NCI-H2081 treated with DMSO at 0.1 percent for 48 hours (cell line): ENCODE results near the gene WNK1.
A peak's percentile ranks its signal among the peaks of the same experiment; 100 is the strongest.
"Not testable (repeated sequence)": the region's sequence is repeated elsewhere in the genome, so short reads cannot be mapped to it uniquely, and the experiment has no call there.

Experiments
- DNase-seq: peaks from one replicate; lab custom pipeline; 2025; lab: John Stamatoyannopoulos, UW

The WNK1 gene

DNA sequence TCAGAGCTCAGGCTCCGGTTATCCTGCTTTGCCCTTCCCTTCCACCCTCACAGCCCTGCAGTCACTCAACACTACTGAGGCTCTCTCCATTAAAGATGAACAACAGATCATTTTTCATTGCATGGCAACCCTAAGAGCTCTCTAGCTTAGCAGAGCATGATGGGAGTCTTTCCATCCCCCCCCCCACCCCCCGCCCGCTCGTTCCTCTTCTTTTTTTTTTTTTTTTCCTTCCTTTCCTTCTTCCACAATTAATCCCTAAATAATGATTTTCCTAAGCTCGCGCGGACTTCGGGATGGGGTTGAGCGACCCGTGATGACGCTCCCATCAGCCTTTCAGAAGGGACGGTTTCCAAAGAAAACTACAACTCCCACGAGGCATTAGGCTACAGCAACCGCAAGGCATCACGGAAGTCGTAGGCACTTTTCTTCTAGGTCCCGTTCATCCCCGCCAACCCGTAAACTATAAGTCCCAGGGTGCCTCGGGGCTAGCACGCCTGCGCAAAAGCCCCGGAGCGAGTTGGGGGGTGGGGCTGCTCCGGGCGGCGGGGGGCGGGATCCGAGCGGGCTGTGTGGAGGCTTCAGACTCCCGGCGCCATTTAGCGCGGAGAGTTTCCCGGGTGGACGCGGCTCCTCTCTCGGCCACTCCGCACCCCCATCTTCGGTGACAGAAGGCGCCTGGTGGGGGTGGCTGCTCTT, at the start of gene WNK1:
WNK1 (plus strand) TSS at position 581 of the 696 bp plus-strand sequence. CDS start 987 bp downstream, outside the sequence.
- peak; percentile 97 for DNase-seq

DNA sequence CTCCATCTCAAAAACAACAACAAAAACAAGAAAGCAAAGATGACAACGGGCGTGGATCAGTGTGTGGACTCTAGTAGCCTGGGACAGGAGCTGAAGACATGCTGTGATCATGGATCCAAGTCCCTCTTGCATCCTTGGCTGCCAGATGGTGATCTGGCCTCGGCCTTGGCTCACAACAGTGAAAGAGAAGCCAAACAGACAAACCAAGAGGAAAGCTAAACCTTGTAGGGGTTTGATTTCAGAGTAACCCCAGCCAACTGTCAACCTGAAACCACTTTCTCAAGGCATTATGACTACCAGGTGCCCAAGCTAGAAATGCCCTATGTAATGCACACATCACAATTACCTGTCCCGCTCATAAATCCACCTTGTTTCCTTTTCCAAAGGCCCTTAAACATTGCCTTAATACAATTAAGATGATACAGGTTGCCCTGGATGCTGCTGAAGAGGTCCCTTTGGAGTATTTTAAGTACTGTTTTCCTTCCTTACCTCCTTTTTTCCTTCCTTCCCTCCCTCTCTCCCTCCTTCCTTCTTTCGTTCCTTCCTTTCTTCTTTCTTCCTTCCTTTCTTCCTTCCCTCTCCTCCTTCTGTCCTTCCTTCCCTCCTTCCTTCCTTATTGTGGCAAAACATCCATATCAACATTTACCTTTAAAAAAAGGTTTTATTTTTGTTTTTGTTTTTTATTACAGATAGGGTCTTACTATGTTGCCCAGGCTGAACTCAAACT, 47.7 kb upstream of the WNK1 start:
- DNase-seq: no peak

DNA sequence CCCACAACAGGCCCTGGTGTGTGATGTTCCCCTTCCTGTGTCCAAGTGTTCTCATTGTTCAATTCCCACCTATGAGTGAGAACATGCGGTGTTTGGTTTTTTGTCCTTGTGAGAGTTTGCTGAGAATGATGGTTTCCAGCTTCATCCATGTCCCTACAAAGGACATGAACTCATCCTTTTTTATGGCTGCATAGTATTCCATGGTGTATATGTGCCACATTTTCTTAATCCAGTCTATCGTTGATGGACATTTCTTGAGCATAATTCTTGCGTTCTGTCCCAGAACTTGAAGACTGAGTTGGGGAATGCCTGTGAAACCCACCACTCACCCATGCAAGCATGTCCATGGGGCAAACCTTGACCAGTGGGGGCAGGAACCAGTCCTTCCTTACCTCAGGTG, 44.3 kb upstream of the WNK1 start:
- DNase-seq: not testable (repeated sequence)

DNA sequence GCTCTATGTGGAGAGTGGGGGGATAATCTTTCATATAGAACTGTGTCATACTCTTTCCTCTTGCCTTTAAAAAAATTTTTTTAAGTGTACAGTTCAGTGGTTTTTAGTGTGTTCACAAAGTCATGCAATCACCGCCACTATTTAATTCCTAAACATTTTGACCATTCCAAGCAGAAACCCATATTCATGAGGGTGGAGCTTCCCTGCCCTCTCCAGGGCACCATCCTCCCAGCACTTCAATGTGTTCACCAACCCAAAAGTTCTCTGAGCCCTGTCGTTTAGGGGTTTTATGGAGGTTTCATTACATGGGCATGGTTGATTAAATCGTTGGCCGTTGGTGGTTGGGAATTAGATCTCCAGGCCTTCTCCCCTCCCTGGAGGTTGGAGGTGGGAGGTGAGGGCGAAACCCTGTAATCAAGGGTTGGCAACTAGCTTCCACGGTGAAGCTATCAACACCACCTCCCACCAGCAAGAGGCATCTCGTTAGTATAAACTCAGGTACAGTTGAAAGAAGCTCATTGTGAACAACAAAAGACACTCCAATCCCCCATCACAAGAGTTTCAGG, 42.8 kb upstream of the WNK1 start:
- no peak for DNase-seq

DNA sequence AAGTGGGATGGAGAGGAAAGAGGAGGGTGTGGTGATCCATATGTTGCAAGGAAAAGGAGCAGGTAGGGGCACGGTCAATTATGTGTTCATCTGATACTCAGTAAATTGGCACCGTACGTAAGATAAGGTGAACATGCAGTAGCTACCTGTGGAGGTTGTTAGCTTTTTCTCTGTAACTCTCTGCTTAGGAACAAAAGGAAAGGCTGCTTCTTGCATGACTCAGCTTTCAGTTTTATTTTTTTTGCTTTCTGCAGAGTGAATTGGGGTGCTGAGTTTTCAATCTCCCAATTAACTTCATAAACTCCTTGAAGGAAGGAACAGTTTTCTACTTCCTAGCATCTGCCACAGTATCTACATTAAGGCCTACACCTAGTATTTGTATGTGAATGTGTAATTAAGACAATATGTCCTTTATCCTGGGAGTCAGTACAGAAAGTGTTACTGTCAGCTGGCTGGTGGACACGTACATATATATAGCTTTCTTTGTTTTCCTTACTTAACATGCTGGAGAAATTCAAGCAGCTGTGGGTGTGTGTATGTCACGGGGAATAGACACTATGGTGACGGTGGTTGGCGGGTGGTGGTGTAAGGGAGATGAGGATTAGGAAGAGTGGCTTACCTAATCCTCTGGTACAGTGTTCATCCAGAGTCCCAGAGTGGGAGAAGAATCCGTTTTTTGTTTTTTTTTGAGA, 40.1 kb upstream of the WNK1 start:
- DNase-seq: no peak

DNA sequence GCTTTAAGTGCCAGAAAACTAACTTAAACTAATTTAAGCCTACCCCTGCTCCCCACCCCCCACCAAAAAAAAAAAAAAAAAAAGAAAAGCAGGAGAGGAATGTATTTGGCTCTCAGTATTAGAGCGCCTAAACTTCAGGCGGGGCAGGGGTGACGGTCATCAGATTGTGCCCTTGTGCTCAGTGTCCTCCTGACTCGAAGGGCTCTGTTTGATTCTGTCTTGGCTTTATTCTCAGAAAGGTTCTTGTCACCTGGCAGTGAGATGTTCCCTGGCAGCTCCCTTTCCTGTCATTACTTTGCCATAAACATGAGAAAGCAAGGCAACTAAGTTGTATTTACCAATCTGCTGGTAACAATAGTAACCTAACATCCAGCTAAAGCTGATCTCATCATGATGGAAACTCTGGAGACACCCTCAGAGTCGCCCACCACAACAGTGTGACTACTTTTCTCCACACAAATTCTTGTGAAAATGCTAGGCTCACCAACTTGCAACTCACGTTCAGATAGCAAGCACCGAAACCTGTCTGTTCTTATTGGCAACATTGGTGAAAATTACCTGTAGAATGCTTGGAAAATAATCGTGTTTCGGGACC, 39.0 kb upstream of the WNK1 start:
- DNase-seq: no peak

DNA sequence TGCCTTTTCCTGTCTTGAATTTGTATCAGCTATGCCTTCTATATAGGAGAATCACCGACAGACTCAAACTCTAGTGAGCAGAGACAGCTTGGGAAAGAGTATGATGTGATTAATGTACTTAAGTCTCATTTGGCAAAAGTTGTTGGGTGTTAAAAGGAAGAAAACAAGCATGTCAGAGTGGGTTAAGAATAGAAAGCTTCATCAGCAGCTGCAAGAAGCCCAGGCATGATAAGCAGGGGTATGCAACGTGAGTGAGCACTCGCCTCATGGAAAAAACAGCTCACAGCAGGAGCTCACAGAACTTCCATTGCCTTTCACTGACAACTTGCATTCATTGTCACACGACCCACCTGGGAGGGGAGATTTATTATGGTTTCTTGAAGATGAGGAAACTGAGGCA, 35.9 kb upstream of the WNK1 start:
- no peak for DNase-seq

DNA sequence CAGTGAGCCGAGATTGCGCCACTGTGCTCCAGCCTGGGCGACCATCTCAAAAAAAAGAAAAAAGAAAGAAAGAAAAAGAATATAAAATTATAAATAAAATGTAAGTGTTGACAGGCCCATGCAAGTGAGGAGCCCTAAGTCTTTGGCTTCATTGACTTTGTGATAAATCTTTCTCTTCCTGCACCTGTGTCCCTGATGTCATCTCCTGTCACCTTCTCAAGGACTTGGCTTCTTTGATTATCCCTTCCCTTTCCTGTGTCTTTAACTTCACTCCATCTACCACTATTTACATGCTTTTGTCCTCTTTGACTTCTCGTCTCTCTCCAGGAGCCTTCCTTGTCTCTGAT, 33.6 kb upstream of the WNK1 start:
- no peak for DNase-seq

DNA sequence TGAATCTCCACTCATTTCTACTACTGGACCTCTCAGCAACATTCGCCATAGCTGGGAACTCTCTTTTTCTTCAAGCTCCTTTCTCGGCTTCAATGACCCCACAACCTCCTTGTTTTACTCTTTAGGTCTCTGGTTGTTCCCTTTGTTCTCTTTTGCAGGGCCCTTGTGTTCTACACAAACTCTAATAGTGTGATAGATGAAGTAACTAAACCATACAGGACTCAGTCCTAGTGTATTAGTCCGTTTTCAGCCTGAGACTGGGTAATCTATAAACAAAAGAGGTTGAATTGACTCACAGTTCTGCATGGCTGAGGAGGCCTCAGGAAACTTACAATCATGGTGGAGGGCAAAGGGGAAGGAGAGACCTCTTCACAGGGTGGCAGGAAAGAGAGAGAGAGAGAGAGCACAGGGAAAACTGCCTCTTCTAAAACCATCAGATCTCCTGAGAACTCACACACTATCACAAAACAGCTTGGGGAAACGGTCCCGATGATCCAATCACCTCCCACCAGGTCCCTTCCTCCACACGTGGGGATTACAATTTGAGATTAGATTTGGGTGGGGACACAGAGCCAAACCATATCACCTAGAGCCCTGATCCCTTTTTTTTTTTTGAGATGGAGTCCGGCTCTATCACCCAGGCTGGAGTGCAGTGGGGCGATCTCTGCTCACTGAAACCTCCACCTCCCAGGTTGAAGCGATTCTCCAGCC, 32.0 kb upstream of the WNK1 start:
- no peak for DNase-seq

DNA sequence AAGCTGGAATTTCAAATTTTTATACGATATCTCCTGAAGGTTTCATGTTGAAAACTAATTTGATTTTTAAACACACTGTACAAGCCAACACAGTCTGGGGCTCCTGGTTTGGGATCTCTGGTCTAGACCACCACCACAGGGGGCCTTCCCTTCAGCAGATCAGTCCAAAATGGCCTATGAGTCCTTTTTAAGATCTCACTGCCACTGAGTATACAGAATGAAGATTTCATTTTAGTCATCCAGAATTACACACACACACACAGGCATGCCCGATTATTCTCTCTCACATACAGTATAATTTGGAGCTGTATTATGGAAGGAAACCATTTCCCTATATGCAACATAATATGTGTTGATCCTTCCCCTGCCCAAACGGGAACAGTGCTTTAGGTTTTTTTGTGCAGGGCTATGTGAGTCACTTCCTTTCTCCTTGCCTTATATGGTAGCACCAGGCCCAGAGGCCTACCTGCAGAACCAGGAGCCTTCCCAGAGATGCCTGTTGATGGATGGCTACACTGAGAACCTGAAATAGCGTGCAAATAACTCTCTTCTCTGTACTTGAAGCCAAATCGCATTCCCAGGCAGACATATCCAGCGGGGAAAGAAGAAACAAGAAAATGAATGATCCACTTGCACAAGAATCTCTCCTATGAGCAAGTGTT, 28.1 kb upstream of the WNK1 start:
- DNase-seq: no peak

DNA sequence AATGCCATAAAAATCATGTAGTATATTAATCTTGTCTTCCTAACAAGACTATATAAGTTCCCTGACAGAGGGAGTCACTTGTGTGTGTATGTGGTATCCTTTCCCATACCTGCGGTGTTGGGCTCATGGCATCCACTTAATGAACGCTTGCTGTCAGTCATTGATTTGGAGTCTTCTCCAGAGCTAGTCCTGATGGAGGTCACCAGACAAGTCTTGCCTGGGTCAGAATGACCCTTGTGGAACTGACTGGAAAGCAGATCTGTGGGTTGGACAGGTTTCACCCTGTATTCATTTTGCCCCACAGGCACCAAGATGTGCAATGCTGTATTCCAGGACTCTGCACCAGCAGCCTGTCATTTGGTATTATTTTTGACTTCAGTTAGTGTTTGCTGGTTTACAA, 27.3 kb upstream of the WNK1 start:
- no peak for DNase-seq

DNA sequence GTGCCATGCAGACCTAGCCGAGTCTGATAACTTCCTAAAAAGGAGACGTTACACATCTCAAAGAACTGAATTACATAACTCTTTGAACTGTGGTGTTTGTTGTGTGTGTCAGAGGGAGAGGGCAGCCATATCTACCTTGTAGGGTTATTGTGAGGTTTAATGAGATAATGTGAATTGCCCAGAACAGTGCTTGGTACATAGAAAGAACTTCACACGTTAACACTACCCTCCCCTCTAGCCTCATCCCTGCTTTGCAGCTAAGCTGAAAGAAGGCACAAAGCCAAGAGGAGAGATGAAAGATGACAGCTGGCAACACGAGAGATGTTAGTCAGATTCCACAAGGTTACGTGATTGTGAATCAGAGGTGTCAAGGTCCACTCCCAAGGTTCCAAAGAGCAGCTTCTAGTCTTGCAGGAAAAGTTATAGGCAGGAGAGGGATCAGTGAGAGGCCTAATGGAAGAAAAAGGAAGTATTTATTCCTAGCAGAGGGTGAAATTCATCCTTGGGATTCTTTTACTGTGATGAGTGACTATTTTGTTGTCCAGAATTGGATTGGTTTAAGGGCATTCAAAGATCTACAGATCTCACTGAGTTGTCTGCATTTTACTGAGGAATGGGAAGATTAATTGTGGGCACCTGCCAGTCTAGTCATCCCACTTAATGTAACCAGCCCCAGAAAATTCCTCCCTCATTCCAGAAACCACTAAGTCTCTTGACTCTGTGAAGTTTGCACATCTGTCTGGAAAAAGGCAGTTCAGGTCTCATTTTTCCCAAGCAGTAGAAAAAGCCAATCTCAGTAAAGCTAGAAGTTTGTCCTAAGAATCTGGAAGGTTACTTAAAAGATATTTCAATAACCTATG, 25.9 kb upstream of the WNK1 start:
- DNase-seq: no peak

DNA sequence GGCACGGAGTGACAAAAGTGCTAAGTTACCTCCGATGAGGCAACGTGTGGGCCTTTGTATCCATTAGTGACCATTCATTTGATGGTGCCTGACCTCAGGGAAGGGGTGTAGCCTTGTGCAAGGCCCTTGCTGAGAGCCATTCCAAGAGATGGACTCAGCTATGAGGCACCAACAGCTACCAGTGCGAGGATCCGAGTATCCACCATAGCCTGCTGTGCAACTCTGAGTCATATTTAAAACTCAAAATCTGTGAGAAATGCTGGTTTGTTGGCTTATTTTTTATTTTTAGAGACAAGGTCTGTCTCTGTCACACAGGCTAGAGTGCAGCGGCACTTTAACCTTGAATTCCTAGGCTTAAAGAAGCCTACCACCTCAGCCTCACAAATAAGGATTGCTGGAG, 25.1 kb upstream of the WNK1 start:
- no peak for DNase-seq

DNA sequence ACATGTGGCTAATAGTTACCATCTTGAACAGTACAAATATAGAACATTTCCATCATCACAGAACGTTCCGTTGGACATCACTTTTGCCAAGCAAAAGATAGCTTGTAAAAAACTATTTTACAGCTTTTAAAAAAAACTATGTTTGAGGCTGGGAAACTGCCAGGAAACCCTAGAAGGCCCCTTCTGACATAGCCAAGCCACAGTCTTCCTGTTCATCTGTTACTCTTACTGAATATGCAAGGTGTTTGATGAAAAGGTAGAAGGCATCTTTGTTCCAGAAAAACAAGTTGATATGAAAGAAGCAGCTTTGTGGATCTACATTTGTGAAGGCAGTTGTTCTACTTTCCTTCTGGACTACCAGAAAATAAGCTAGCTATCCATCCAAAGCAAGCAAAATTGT, 23.6 kb upstream of the WNK1 start:
- DNase-seq: no peak

DNA sequence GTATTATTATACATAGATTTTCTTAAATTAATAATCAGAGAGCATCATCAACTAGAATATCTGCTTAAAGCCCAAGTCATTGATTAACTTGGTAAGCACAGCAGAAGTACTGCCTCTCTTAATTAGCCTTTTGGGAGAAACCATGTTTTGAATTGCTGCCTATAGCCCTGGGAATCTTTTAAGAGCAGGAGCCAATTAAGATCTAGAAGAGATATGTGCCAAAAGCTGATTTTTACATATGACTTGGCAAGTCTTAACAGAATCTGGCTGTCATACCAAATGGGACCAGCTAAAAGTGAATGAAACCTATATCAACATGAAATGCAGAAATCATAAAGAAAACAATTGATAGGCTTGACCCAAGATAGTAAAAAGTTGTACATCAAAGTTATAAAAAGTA, 23.2 kb upstream of the WNK1 start:
- no peak for DNase-seq

DNA sequence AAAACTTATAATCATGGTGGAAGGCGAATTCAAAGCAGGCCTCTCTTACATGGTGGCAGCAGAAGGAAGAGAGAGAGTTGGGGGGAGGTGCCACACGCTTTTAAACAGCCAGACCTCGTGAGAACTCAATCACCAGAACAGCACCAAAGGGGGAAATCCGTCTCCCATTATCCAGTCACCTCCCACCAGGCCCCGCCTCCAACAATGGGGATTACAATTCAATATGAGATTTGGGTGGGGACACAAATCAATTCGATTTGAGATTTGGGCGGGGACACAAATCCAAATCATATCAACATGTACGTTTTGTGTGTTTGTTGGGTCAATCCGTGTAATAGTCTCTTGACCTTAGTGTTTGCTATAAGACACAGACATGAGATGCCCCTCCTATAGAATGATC, 21.8 kb upstream of the WNK1 start:
- DNase-seq: no peak

DNA sequence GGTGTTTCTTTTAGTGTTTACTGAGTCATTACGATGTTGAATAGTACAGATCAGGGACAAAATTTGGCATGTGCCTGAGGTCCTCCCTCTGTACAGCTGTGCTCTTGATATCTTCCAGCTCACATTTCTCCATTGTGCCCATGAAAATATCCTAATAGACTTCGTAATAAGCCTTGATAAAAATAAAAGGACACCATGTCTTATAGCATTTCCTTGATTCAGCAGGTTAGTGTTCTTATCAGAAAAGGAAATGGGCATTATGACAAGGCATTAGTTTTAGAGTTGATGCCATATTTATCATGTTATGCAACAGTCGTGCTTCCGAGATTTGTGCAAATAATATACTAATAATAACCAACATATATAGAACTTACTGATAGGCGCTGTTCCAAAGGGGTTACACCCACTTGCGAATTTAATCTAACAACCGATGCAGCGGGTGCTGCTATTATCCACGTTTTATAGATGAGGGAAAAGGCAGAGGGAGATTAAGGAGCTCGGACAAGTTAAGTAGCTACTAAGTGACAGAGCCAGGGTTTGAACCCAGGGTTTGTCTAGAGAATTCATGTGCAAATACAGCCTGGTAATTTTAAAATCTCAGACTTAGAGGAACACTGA, 15.1 kb upstream of the WNK1 start:
- DNase-seq: no peak

DNA sequence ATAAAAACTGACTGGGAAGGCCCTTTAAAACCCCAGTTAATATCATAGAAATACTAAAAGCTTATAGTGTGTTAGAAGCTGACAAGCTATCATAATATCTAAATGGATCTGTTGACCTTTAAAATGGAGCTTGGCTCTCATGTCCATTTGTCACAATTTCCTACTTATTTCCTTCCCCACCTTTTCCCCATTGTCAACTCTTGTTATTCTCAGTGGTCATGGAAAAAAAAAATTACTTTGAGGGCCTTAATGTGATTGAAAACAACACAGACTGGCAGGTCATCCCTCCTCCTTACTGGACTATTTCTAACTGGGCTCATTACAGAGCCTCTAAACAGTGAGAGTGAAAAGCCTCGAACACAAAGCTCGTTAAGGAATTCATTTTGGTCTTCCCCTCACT, 13.7 kb upstream of the WNK1 start:
- DNase-seq: no peak

DNA sequence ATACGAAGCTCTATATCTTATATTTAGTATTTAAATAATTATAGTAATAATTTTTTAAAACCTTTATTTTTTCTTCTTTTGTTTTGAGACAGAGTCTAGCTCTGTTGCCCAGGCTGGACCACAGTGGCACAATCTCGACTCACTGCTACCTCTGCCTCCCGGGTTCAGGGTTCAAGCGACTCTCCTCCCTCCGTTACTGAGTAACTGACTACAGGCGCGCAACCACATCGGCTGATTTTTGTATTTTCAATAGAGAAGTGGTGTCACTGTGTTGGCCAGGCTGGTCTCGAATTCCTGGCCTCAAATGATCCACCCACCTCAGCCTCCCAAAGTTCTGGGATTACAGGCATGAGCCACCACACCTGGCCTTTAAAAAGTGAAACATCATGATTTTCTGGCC, 13.0 kb upstream of the WNK1 start:
- no peak for DNase-seq

DNA sequence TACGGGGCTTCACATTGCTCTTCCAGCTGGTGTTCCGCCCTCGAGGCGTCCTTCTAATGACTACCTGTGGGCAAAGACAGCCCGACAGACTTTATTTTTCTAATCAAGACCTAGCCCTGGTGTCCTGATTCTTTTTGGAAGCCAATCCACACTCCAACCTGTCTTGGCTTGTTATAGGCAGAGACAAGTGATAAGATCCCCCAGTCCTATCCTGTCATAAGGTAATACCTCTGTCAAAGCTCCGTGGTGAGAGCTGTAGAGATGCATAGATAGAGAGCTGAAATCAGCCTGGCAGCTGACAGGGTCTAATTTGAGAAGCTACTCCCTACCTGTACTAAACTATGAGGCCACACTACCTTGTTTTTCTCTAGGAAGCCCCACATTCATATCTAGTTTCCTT, 11.5 kb upstream of the WNK1 start:
- DNase-seq: no peak
